ENCODE results near the gene DXO. TPM values are rescaled to one million over a fixed set of nuclear protein-coding genes. Genes with fewer than 3 reads are reported as not detected.

The DXO gene
- total and polyA plus RNA-seq, 2 of the 4 experiments (the other 2 are of a cell fraction) = 9.3 to 21.4 TPM

DNA sequence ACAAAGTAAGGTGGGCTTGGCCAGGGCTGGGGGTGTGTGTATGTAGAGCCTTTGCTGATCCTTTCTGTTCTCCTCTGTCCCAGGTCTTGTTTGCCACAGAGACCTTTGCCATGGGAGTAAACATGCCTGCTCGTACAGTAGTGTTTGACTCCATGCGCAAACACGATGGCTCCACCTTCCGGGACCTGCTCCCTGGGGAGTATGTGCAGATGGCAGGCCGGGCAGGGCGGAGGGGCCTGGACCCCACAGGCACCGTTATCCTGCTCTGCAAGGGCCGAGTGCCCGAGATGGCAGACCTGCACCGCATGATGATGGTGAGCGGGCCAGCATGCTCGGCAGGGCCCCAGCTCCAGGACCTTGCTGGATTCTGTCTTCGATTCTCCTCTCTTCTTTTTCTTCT lies 6.2 kb downstream of the DXO start:
- Histone ChIP-seq H2BK15ac (ENCODE audit: low read depth, low read length) (no peak overlapping the region), H3K23ac (ENCODE audit: low read depth, low read length) (no peak overlapping the region), H2BK20ac (ENCODE audit: low read depth, low read length) (no peak overlapping the region), H3K18ac (ENCODE audit: low read depth, low read length) (no peak overlapping the region), H2AK5ac (ENCODE audit: low read depth, low read length) (no peak overlapping the region), H3K9me1 (ENCODE audit: insufficient read depth, low read length) (no peaks in the 10 kb centered on the region; the same call in 1 of the 2 replicates), H3K4ac (ENCODE audit: low read depth, low read length) (no peak overlapping the region), H3K9ac (ENCODE audit: low read depth, low read length) (no peak overlapping the region), H4K20me1 (ENCODE audit: insufficient read depth, low read length) (no peaks in the 10 kb centered on the region), H4K5ac (ENCODE audit: low read depth, low read length) (no peak overlapping the region), H3K9me3 (ENCODE audit: control insufficient read depth, insufficient read depth, low read length) (no peaks in the 10 kb centered on the region), H3K27ac (ENCODE audit: insufficient read depth, low read length) (no peak overlapping the region), H3K4me1 (ENCODE audit: control insufficient read depth, insufficient read depth, low read length) (peaks cover 2% of the 10 kb centered on the region; the same call in 1 of the 2 replicates), H3K4me3 (ENCODE audit: insufficient read depth, low read depth, low read length) (no peak overlapping the region), H3K36me3 (ENCODE audit: control insufficient read depth, insufficient read depth, low read length) (peaks cover 79% of the 10 kb centered on the region), H2BK5ac (ENCODE audit: low read depth, low read length, poor library complexity, severe bottlenecking) (no peak overlapping the region), H3K4me2 (ENCODE audit: low read depth, low read length) (no peak overlapping the region), H3K56ac (ENCODE audit: extremely low read depth, insufficient read depth, low read length) (no peak overlapping the region), H4K8ac (ENCODE audit: low read depth in 2 of 2, low read length in 2 of 2) (no peak overlapping the region), H3K79me1 (ENCODE audit: low read depth in 1 of 2, low read length in 2 of 2) (peaks cover 4 to 24% of the 10 kb centered on the region in 2 experiments; a peak in 3 of 4 replicates), H2BK120ac (ENCODE audit: low read depth, low read length) (no peak overlapping the region), H2AFZ (replicated peaks; ENCODE audit: low read length, poor library complexity) (no peak overlapping the region), H2AK9ac (replicated peaks; ENCODE audit: low read depth, low read length, poor library complexity) (no peak overlapping the region), H3K27me3 (ENCODE audit: control insufficient read depth, insufficient read depth, low read length) (no peaks in the 10 kb centered on the region), H3K14ac (replicated peaks; ENCODE audit: low read depth, low read length) (no peak overlapping the region), H4K91ac (ENCODE audit: insufficient read depth, low read depth, low read length) (no peak overlapping the region)
- dilution Hi-C loops (cut with HindIII; ENCODE audit: low sequenced_read_pairs, unreplicated experiment) (no loop called here), in situ Hi-C loops (cut with MboI; ENCODE audit: low sequenced_read_pairs) (no loop called here), intact Hi-C loops (cut with micrococcal nuclease) (no loop called here)
- no TSS peak for BruUV-seq (replicated peaks)
- 97% methylated on average over 12 of the region's 13 CpGs; no CpG with 5 or more reads in 1 of the 2 experiments for WGBS, 2 experiments (ENCODE audit: extremely low coverage in 2 of 2, insufficient read length in 1 of 2)
- ChIA-PET CTCF (no interaction called here), POLR2A (ENCODE audit: unreplicated experiment) (no interaction called here)
- TF ChIP-seq MXI1 (IDR thresholded peaks at IDR 0.05; ENCODE audit: borderline replicate concordance, low read depth, low read length) = no peak
- TF ChIP-seq RAD21 (IDR thresholded peaks at IDR 0.05; ENCODE audit: low read length) = no peak
- TF ChIP-seq FOS (IDR thresholded peaks at IDR 0.05; ENCODE audit: low read depth, low read length) = no peak
- TF ChIP-seq CEBPB (IDR thresholded peaks at IDR 0.05; ENCODE audit: low read depth, low read length) = no peak
- no peak for TF ChIP-seq RCOR1 (IDR thresholded peaks at IDR 0.05; ENCODE audit: insufficient replicate concordance, low read length)
- no peak for TF ChIP-seq SMC3 (IDR thresholded peaks at IDR 0.05; ENCODE audit: low read depth, low read length)
- TF ChIP-seq, protein P1, sequence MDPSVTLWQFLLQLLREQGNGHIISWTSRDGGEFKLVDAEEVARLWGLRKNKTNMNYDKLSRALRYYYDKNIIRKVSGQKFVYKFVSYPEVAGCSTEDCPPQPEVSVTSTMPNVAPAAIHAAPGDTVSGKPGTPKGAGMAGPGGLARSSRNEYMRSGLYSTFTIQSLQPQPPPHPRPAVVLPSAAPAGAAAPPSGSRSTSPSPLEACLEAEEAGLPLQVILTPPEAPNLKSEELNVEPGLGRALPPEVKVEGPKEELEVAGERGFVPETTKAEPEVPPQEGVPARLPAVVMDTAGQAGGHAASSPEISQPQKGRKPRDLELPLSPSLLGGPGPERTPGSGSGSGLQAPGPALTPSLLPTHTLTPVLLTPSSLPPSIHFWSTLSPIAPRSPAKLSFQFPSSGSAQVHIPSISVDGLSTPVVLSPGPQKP (IDR thresholded peaks at IDR 0.05; ENCODE audit: borderline replicate concordance, low read depth, low read length) = no peak
- TF ChIP-seq, protein P2, sequence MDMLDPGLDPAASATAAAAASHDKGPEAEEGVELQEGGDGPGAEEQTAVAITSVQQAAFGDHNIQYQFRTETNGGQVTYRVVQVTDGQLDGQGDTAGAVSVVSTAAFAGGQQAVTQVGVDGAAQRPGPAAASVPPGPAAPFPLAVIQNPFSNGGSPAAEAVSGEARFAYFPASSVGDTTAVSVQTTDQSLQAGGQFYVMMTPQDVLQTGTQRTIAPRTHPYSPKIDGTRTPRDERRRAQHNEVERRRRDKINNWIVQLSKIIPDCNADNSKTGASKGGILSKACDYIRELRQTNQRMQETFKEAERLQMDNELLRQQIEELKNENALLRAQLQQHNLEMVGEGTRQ (IDR thresholded peaks at IDR 0.05; ENCODE audit: low read depth, low read length) = no peak
- no peak for TF ChIP-seq MAZ (IDR thresholded peaks at IDR 0.05; ENCODE audit: borderline replicate concordance, low read depth, low read length)
- no peak for TF ChIP-seq NFE2L2 (IDR thresholded peaks at IDR 0.05; ENCODE audit: low read depth, low read length)
- TF ChIP-seq POLR2A (IDR thresholded peaks at IDR 0.05; ENCODE audit: low read depth, low read length) = no peak
- no peak for TF ChIP-seq MAFK (IDR thresholded peaks at IDR 0.05; ENCODE audit: low read depth, low read length)
- TF ChIP-seq BHLHE40 (IDR thresholded peaks at IDR 0.05; ENCODE audit: low read depth, low read length) = no peak
- TF ChIP-seq, protein P3, sequence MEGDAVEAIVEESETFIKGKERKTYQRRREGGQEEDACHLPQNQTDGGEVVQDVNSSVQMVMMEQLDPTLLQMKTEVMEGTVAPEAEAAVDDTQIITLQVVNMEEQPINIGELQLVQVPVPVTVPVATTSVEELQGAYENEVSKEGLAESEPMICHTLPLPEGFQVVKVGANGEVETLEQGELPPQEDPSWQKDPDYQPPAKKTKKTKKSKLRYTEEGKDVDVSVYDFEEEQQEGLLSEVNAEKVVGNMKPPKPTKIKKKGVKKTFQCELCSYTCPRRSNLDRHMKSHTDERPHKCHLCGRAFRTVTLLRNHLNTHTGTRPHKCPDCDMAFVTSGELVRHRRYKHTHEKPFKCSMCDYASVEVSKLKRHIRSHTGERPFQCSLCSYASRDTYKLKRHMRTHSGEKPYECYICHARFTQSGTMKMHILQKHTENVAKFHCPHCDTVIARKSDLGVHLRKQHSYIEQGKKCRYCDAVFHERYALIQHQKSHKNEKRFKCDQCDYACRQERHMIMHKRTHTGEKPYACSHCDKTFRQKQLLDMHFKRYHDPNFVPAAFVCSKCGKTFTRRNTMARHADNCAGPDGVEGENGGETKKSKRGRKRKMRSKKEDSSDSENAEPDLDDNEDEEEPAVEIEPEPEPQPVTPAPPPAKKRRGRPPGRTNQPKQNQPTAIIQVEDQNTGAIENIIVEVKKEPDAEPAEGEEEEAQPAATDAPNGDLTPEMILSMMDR (conservative IDR thresholded peaks at IDR 0.05; ENCODE audit: low read depth, low read length) = no peak
- no peak for TF ChIP-seq CHD1 (IDR thresholded peaks at IDR 0.05; ENCODE audit: low read depth, low read length)
- TF ChIP-seq RFX5 (IDR thresholded peaks at IDR 0.05; ENCODE audit: low read depth, low read length) = no peak
- no peak for DNase-seq
- ATAC-seq (ENCODE audit: low read depth) = no peak
